Nephron (organoid): ENCODE data around the gene CLMN.
"Not testable (repeated sequence)": the region's sequence is repeated elsewhere in the genome, so short reads cannot be mapped to it uniquely, and the experiment has no call there.

Source experiments
- H3K27ac Mint-ChIP-seq, 3 experiments: 2 replicates each; pipeline ENCODE4 v1.8.0; 2020; ENCODE audit warnings: mixed read lengths in 3 of 3, mild to moderate bottlenecking in 2 of 3, moderate library complexity in 1 of 3
- H3K27me3 Mint-ChIP-seq: 2 replicates; pipeline ENCODE4 v1.8.0; 2021; ENCODE audit warnings: low read depth, mild to moderate bottlenecking, moderate library complexity, mixed read lengths
- H3K36me3 Mint-ChIP-seq: 2 replicates; pipeline ENCODE4 v1.8.0; 2020; ENCODE audit warnings: low read depth, mixed read lengths
- H3K4me1 Mint-ChIP-seq: 2 replicates; pipeline ENCODE4 v1.8.0; 2020; ENCODE audit warnings: mixed read lengths
- H3K4me3 Mint-ChIP-seq, 3 experiments: 2 replicates each; pipeline ENCODE4 v1.8.0; 2020; ENCODE audit warnings: mild to moderate bottlenecking in 3 of 3, mixed read lengths in 3 of 3, moderate library complexity in 2 of 3
- H3K9me3 Mint-ChIP-seq: 2 replicates; pipeline ENCODE4 v1.8.0; 2020; ENCODE audit warnings: mixed read lengths
- TF ChIP-seq, protein P1 (sequence below), 3 experiments: fragments of 200-600 bp; sonication (generic); IDR thresholded peaks; one replicate each; pipeline ENCODE4 v1.5.0; 2021; ENCODE audit warnings: antibody characterized with exemption in 3 of 3; ENCODE audit not compliant: unreplicated experiment in 3 of 3

Gene CLMN

DNA sequence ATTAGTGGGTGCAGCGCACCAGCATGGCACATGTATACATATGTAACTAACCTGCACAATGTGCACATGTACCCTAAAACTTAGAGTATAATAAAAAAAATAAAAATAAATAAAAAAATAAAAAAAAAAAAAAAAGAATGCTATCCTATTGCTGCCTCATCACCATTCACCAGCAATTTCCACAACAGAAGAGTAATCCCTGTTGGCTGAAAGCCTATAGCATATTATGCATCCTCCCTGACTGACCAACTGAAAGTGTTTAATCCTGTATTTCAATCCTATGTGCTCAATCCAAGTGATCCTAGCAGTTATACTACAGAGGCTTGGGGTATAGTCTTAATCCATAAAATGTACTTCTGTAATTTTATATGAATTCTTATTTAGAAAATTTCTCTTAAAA, 180.8 kb downstream of the CLMN start:
- TF ChIP-seq, protein P1, sequence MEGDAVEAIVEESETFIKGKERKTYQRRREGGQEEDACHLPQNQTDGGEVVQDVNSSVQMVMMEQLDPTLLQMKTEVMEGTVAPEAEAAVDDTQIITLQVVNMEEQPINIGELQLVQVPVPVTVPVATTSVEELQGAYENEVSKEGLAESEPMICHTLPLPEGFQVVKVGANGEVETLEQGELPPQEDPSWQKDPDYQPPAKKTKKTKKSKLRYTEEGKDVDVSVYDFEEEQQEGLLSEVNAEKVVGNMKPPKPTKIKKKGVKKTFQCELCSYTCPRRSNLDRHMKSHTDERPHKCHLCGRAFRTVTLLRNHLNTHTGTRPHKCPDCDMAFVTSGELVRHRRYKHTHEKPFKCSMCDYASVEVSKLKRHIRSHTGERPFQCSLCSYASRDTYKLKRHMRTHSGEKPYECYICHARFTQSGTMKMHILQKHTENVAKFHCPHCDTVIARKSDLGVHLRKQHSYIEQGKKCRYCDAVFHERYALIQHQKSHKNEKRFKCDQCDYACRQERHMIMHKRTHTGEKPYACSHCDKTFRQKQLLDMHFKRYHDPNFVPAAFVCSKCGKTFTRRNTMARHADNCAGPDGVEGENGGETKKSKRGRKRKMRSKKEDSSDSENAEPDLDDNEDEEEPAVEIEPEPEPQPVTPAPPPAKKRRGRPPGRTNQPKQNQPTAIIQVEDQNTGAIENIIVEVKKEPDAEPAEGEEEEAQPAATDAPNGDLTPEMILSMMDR (IDR thresholded peaks at IDR 0.05; ENCODE audit: unreplicated experiment in 3 of 3), result no peak
- H3K4me3 Mint-ChIP-seq, result no peak overlapping the region
- peaks cover 11% of the 10 kb centered on the region for H3K36me3 Mint-ChIP-seq
- H3K27me3 Mint-ChIP-seq, result no peaks in the 10 kb centered on the region
- peaks cover 59% of the 10 kb centered on the region for H3K4me1 Mint-ChIP-seq
- peak overlapping the region in 1 of 3 experiments; percentile 60 for H3K27ac Mint-ChIP-seq
- H3K9me3 Mint-ChIP-seq, result no peaks in the 10 kb centered on the region

- peaks cover 57% of the 10 kb centered on the region for H3K4me1 Mint-ChIP-seq
- not testable (repeated sequence) for H3K9me3 Mint-ChIP-seq, H3K27me3 Mint-ChIP-seq, H3K4me3 Mint-ChIP-seq
- H3K27ac Mint-ChIP-seq, result peak overlapping the region in 2 of 3 experiments; percentile 7 to 60
- H3K36me3 Mint-ChIP-seq, result peaks cover 12% of the 10 kb centered on the region
Observed at GRCh38 chr14:95138455-95138854, 181.3 kb downstream of the CLMN start.

GRCh38 chr14:95137804-95138167, 181.9 kb downstream of the CLMN start:
- Mint-ChIP-seq H3K9me3 (no peaks in the 10 kb centered on the region), H3K4me3 (no peak overlapping the region), H3K27ac (peak overlapping the region in 2 of 3 experiments; percentile 31 to 60), H3K36me3 (peaks cover 18% of the 10 kb centered on the region), H3K27me3 (no peaks in the 10 kb centered on the region), H3K4me1 (peaks cover 51% of the 10 kb centered on the region)
- TF ChIP-seq, protein P1 (IDR thresholded peaks at IDR 0.05; ENCODE audit: unreplicated experiment in 3 of 3), result no peak

GRCh38 chr14:95137164-95137803, 182.4 kb downstream of the CLMN start:
- peaks cover 23% of the 10 kb centered on the region for H3K36me3 Mint-ChIP-seq
- H3K27me3 Mint-ChIP-seq, result no peaks in the 10 kb centered on the region
- H3K9me3 Mint-ChIP-seq, result no peaks in the 10 kb centered on the region
- H3K4me1 Mint-ChIP-seq, result peaks cover 46% of the 10 kb centered on the region
- TF ChIP-seq, protein P1 (IDR thresholded peaks at IDR 0.05; ENCODE audit: unreplicated experiment in 3 of 3), result no peak
- H3K4me3 Mint-ChIP-seq, result no peak overlapping the region
- peak overlapping the region in 1 of 3 experiments; percentile 46 for H3K27ac Mint-ChIP-seq

DNA sequence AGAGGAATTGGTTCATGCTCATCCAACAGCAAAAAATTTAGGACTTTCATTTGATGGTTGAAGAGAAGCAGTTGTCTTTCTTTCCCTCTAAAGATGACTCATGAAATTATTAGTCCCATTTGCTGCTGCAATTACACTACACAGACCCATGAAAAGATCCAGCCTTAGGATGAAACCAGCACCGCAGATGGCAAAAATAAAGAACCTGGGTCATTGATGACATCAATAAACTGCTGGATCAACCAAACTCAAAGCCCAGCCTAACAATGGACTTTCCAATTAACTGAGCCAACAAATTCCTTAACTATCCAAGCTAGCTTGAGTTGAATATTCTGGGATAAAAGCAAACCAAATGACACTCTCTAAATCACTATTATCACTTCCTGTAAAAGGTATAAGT, 183.1 kb downstream of the CLMN start:
- peak overlapping the region in 1 of 3 experiments; percentile 46 for H3K27ac Mint-ChIP-seq
- no peaks in the 10 kb centered on the region for H3K27me3 Mint-ChIP-seq
- peaks cover 41% of the 10 kb centered on the region for H3K4me1 Mint-ChIP-seq
- no peak overlapping the region for H3K4me3 Mint-ChIP-seq
- TF ChIP-seq, protein P1 (IDR thresholded peaks at IDR 0.05; ENCODE audit: unreplicated experiment in 3 of 3), result no peak
- peaks cover 30% of the 10 kb centered on the region for H3K36me3 Mint-ChIP-seq
- no peaks in the 10 kb centered on the region for H3K9me3 Mint-ChIP-seq

- H3K4me1 Mint-ChIP-seq, result peaks cover 32% of the 10 kb centered on the region
- peak overlapping the region in 1 of 3 experiments; percentile 48 for H3K27ac Mint-ChIP-seq
- H3K9me3 Mint-ChIP-seq, result no peaks in the 10 kb centered on the region
- TF ChIP-seq, protein P1 (IDR thresholded peaks at IDR 0.05; ENCODE audit: unreplicated experiment in 3 of 3), result no peak
- H3K4me3 Mint-ChIP-seq, result no peak overlapping the region
- H3K36me3 Mint-ChIP-seq, result peaks cover 44% of the 10 kb centered on the region
- no peaks in the 10 kb centered on the region for H3K27me3 Mint-ChIP-seq
Observed at GRCh38 chr14:95134304-95134933, 185.3 kb downstream of the CLMN start.
